NCI-H82 treated with DMSO at 0.1 percent for 48 hours (cell line): ENCODE results near the gene ARHGEF5.
"Not testable (repeated sequence)": the region's sequence is repeated elsewhere in the genome, so short reads cannot be mapped to it uniquely, and the experiment has no call there.

Experiments used
- DNase-seq: peaks from one replicate; lab custom pipeline; 2025; ENCODE audit not compliant: unreplicated experiment; lab: John Stamatoyannopoulos, UW

The ARHGEF5 gene

GRCh38 chr7:144418931-144419330, 63.7 kb downstream of the ARHGEF5 start:
- DNase-seq, result not testable (repeated sequence)

- DNase-seq, result not testable (repeated sequence)
Measured at GRCh38 chr7:144427539-144427938, 72.3 kb downstream of the ARHGEF5 start.

- DNase-seq, result no peak
Measured at GRCh38 chr7:144428431-144428830, 73.2 kb downstream of the ARHGEF5 start.
